ENCODE measurements around the gene NPC1. TPM values are rescaled to one million over a fixed set of nuclear protein-coding genes. Genes with fewer than 3 reads are reported as not detected.
A peak's percentile ranks its signal among the peaks of the same experiment; 100 is the strongest.

The NPC1 gene
- 10 to 100 TPM; 21.6 to 29.2 TPM for total RNA-seq

GRCh38 chr18:23586249-23587196 lies at the start of gene NPC1:
NPC1 (minus strand) TSS chr18:23586506; CDS start chr18:23586343, 163 bp downstream.
- H3K36me3 Mint-ChIP-seq (ENCODE audit: low read depth), result peaks cover 12% of the 10 kb centered on the region
- peaks cover 39% of the 10 kb centered on the region for H3K4me1 Mint-ChIP-seq
- no peaks in the 10 kb centered on the region for H3K9me3 Mint-ChIP-seq (ENCODE audit: low read depth)
- ATAC-seq (peak; percentile 95), DNase-seq (peak; percentile 95)
- peak within 1 kb of the TSS; percentile 94 for H3K4me3 Mint-ChIP-seq
- ChIA-PET CTCF (interaction anchor here (0.9 to 3.0 kb wide), 8 partner anchors 7 to 98 kb away, joined by 3 to 11 read pairs (median 5); no protein-coding TSS in a partner anchor), POLR2A (interaction anchor here (0.6 to 0.9 kb wide), 2 partner anchors 98 to 134 kb away, joined by 3 read pairs; partner anchors contain the start of gene RIOK3)
- intact Hi-C loops (cut with DNase I, micrococcal nuclease), result loop anchor here (1.0 to 10.0 kb wide), 12 partner anchors 46 to 1982 kb away; partner anchors contain the start of genes RIOK3 (in 2 of the 2), RMC1 (in 2 of the 2), CABLES1 (in 1 of the 2) and ESCO1 (in 1 of the 2)
- H3K27me3 Mint-ChIP-seq, result no peaks in the 10 kb centered on the region
- H3K27ac Mint-ChIP-seq, result peak within 1 kb of the TSS; percentile 91

DNA sequence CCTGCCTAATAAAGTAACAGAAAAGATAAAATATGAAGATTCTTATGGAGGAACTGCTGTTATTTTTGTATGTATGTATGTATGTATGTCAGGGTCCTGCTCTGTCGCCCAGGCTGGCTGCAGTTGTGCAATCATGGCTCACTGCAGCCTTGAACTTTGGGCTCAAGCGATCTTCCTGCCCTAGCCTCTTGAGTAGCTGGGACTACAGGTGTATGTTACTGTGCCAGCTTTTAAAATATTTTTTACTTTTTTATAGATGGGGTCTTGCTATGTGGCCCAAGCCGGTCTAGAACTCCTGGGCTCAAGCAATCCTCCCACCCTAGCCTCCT lies 49.7 kb upstream of the NPC1 start:
- Mint-ChIP-seq H3K4me3 (no peak overlapping the region), H3K4me1 (peaks cover 8% of the 10 kb centered on the region), H3K9me3 (ENCODE audit: low read depth) (no peaks in the 10 kb centered on the region), H3K36me3 (ENCODE audit: low read depth) (no peaks in the 10 kb centered on the region), H3K27ac (no peak overlapping the region), H3K27me3 (peaks cover 2% of the 10 kb centered on the region)
- no peak for ATAC-seq
- intact Hi-C loops (cut with DNase I, micrococcal nuclease), result no loop called here
- CTCF ChIA-PET, result interaction anchor here (1.2 to 1.4 kb wide), 2 partner anchors 9 to 67 kb away, joined by 3 read pairs; no protein-coding TSS in a partner anchor
- POLR2A ChIA-PET, result no interaction called here
- DNase-seq, result no peak

- intact Hi-C loops (cut with DNase I, micrococcal nuclease), result no loop called here
- ATAC-seq (no peak), DNase-seq (no peak)
- no peak overlapping the region for H3K27ac Mint-ChIP-seq
- no peak overlapping the region for H3K4me3 Mint-ChIP-seq
- H3K9me3 Mint-ChIP-seq (ENCODE audit: low read depth), result no peaks in the 10 kb centered on the region
- ChIA-PET POLR2A (no interaction called here), CTCF (interaction anchor here (1.2 to 1.4 kb wide), 2 partner anchors 9 to 68 kb away, joined by 3 read pairs; no protein-coding TSS in a partner anchor)
- peaks cover 2% of the 10 kb centered on the region for H3K27me3 Mint-ChIP-seq
- peaks cover 8% of the 10 kb centered on the region for H3K4me1 Mint-ChIP-seq
- no peaks in the 10 kb centered on the region for H3K36me3 Mint-ChIP-seq (ENCODE audit: low read depth)
Observed at GRCh38 chr18:23635283-23636070, 49.2 kb upstream of the NPC1 start.

- intact Hi-C loops (cut with DNase I, micrococcal nuclease), result no loop called here
- H3K27ac Mint-ChIP-seq, result no peak overlapping the region
- ATAC-seq (no peak), DNase-seq (no peak)
- POLR2A ChIA-PET, result no interaction called here
- H3K36me3 Mint-ChIP-seq (ENCODE audit: low read depth), result no peaks in the 10 kb centered on the region
- peaks cover 2% of the 10 kb centered on the region for H3K27me3 Mint-ChIP-seq
- peaks cover 8% of the 10 kb centered on the region for H3K4me1 Mint-ChIP-seq
- H3K9me3 Mint-ChIP-seq (ENCODE audit: low read depth), result no peaks in the 10 kb centered on the region
- H3K4me3 Mint-ChIP-seq, result no peak overlapping the region
- CTCF ChIA-PET, result interaction anchor here (1.4 kb wide), 1 partner anchor 8 kb away, joined by 3 read pairs; no protein-coding TSS in a partner anchor
Observed at GRCh38 chr18:23634692-23635091, 48.4 kb upstream of the NPC1 start.

- ChIA-PET POLR2A (no interaction called here), CTCF (no interaction called here)
- Mint-ChIP-seq H3K27me3 (peaks cover 2% of the 10 kb centered on the region), H3K4me1 (peaks cover 8% of the 10 kb centered on the region), H3K9me3 (ENCODE audit: low read depth) (no peaks in the 10 kb centered on the region), H3K27ac (no peak overlapping the region), H3K36me3 (ENCODE audit: low read depth) (no peaks in the 10 kb centered on the region), H3K4me3 (no peak overlapping the region)
- ATAC-seq (no peak), DNase-seq (no peak)
- intact Hi-C loops (cut with DNase I, micrococcal nuclease), result no loop called here
Observed at GRCh38 chr18:23632615-23633014, 46.3 kb upstream of the NPC1 start.

GRCh38 chr18:23631746-23632145 lies 45.4 kb upstream of the NPC1 start:
- no peaks in the 10 kb centered on the region for H3K36me3 Mint-ChIP-seq (ENCODE audit: low read depth)
- intact Hi-C loops (cut with DNase I, micrococcal nuclease), result no loop called here
- no peak overlapping the region for H3K4me3 Mint-ChIP-seq
- CTCF ChIA-PET, result no interaction called here
- POLR2A ChIA-PET, result no interaction called here
- no peak overlapping the region for H3K27ac Mint-ChIP-seq
- H3K4me1 Mint-ChIP-seq, result peaks cover 9% of the 10 kb centered on the region
- H3K27me3 Mint-ChIP-seq, result peaks cover 2% of the 10 kb centered on the region
- no peak for DNase-seq
- no peaks in the 10 kb centered on the region for H3K9me3 Mint-ChIP-seq (ENCODE audit: low read depth)
- ATAC-seq, result no peak

GRCh38 chr18:23631312-23631711 lies 45.0 kb upstream of the NPC1 start:
- ATAC-seq, result no peak
- intact Hi-C loops (cut with DNase I, micrococcal nuclease), result no loop called here
- ChIA-PET POLR2A (no interaction called here), CTCF (interaction anchor here (1.3 kb wide), 1 partner anchor 9 kb away, joined by 4 read pairs; no protein-coding TSS in a partner anchor)
- no peaks in the 10 kb centered on the region for H3K36me3 Mint-ChIP-seq (ENCODE audit: low read depth)
- H3K4me3 Mint-ChIP-seq, result no peak overlapping the region
- DNase-seq, result no peak
- peaks cover 13% of the 10 kb centered on the region for H3K4me1 Mint-ChIP-seq
- no peaks in the 10 kb centered on the region for H3K9me3 Mint-ChIP-seq (ENCODE audit: low read depth)
- H3K27ac Mint-ChIP-seq, result no peak overlapping the region
- H3K27me3 Mint-ChIP-seq, result peaks cover 2% of the 10 kb centered on the region

GRCh38 chr18:23629444-23629946 lies 43.2 kb upstream of the NPC1 start:
- ATAC-seq (no peak), DNase-seq (no peak)
- intact Hi-C loops (cut with DNase I, micrococcal nuclease), result loop anchor here in 1 of 2 experiments (10.0 kb wide), 1 partner anchor 285 kb away; no protein-coding TSS in a partner anchor
- no peaks in the 10 kb centered on the region for H3K9me3 Mint-ChIP-seq (ENCODE audit: low read depth)
- ChIA-PET CTCF (interaction anchor here (1.3 kb wide), 1 partner anchor 73 kb away, joined by 3 read pairs; no protein-coding TSS in a partner anchor), POLR2A (interaction anchor here (0.7 kb wide), 1 partner anchor 209 kb away, joined by 3 read pairs; no protein-coding TSS in a partner anchor)
- peaks cover 2% of the 10 kb centered on the region for H3K27me3 Mint-ChIP-seq
- H3K4me3 Mint-ChIP-seq, result no peak overlapping the region
- H3K27ac Mint-ChIP-seq, result no peak overlapping the region
- peaks cover 9% of the 10 kb centered on the region for H3K4me1 Mint-ChIP-seq
- H3K36me3 Mint-ChIP-seq (ENCODE audit: low read depth), result no peaks in the 10 kb centered on the region

- ATAC-seq, result no peak
- no peak for DNase-seq
- intact Hi-C loops (cut with DNase I, micrococcal nuclease), result loop anchor here in 1 of 2 experiments (10.0 kb wide), 1 partner anchor 287 kb away; no protein-coding TSS in a partner anchor
- H3K4me3 Mint-ChIP-seq, result no peak overlapping the region
- no peaks in the 10 kb centered on the region for H3K36me3 Mint-ChIP-seq (ENCODE audit: low read depth)
- H3K4me1 Mint-ChIP-seq, result peaks cover 9% of the 10 kb centered on the region
- POLR2A ChIA-PET, result interaction anchor here (0.6 kb wide), 1 partner anchor 201 kb away, joined by 3 read pairs; no protein-coding TSS in a partner anchor
- no peaks in the 10 kb centered on the region for H3K9me3 Mint-ChIP-seq (ENCODE audit: low read depth)
- H3K27me3 Mint-ChIP-seq, result no peaks in the 10 kb centered on the region
- no peak overlapping the region for H3K27ac Mint-ChIP-seq
- CTCF ChIA-PET, result interaction anchor here (0.7 to 3.7 kb wide), 2 partner anchors 10 to 75 kb away, joined by 4 to 15 read pairs; no protein-coding TSS in a partner anchor
Observed at GRCh38 chr18:23627970-23628369, 41.7 kb upstream of the NPC1 start.

- Mint-ChIP-seq H3K27ac (no peak overlapping the region), H3K4me3 (no peak overlapping the region), H3K27me3 (peaks cover under 1% of the 10 kb centered on the region), H3K36me3 (ENCODE audit: low read depth) (no peaks in the 10 kb centered on the region), H3K4me1 (peaks cover 9% of the 10 kb centered on the region), H3K9me3 (ENCODE audit: low read depth) (no peaks in the 10 kb centered on the region)
- intact Hi-C loops (cut with DNase I, micrococcal nuclease), result loop anchor here in 1 of 2 experiments (10.0 kb wide), 1 partner anchor 287 kb away; no protein-coding TSS in a partner anchor
- CTCF ChIA-PET, result interaction anchor here (0.7 to 4.7 kb wide), 4 partner anchors 8 to 487 kb away, joined by 3 to 25 read pairs (median 9); no protein-coding TSS in a partner anchor
- no peak for DNase-seq
- ATAC-seq, result no peak
- POLR2A ChIA-PET, result interaction anchor here (0.6 kb wide), 1 partner anchor 201 kb away, joined by 3 read pairs; no protein-coding TSS in a partner anchor
Observed at GRCh38 chr18:23627321-23627720, 41.0 kb upstream of the NPC1 start.
